ENCODE measurements around the gene TENT5A. TPM values are rescaled to one million over a fixed set of nuclear protein-coding genes. Genes with fewer than 3 reads are reported as not detected.

Gene TENT5A
- total RNA-seq, 1 donor from 2014 or later: 10.9 TPM

DNA sequence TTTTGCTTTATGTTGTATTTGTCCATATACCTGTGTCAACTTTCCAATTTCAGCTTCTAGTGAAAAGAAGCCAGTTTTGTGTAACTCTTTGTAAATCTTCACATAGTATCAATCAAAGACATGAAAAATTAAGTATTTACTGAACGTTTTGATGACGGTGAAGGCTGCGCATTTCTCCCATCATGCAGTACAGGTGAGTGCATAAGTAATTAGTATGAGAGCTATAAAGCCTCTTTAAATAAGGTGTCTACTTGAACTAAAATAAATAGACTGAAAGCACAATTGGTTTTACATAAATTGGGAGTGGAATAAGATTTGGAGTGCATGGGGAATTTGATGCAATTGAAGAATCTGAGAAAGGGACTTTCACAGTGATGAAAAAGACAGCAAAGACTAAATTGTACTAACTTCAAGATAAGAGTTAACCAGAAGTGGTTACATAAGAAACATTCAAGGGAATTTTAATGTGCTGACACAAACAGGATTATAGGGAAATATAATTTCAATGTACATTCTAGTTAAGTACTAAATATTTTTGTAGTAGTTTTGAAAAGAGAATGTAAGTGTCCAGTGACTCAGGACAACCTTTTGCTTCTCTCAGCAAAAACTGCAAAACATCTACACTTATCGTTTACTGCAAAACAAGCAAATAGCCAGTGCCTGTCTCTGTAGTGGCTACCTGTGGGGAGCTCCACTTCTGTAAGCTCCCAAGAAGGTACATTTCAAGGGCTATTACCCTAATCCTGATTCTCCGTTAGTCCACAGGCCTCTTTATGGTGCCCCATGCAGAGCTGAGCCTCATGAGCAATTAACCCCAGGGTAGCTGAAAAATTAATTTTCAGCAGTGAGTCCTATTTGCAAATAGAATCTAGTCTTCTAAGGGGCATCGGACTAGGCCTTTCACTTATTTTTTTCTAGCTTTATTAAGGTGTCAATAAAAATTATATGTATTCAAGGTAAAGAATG lies 13.0 kb downstream of the TENT5A start:
- TF ChIP-seq, protein P1, sequence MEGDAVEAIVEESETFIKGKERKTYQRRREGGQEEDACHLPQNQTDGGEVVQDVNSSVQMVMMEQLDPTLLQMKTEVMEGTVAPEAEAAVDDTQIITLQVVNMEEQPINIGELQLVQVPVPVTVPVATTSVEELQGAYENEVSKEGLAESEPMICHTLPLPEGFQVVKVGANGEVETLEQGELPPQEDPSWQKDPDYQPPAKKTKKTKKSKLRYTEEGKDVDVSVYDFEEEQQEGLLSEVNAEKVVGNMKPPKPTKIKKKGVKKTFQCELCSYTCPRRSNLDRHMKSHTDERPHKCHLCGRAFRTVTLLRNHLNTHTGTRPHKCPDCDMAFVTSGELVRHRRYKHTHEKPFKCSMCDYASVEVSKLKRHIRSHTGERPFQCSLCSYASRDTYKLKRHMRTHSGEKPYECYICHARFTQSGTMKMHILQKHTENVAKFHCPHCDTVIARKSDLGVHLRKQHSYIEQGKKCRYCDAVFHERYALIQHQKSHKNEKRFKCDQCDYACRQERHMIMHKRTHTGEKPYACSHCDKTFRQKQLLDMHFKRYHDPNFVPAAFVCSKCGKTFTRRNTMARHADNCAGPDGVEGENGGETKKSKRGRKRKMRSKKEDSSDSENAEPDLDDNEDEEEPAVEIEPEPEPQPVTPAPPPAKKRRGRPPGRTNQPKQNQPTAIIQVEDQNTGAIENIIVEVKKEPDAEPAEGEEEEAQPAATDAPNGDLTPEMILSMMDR (IDR thresholded peaks at IDR 0.05; ENCODE audit: unreplicated experiment): no peak
- Mint-ChIP-seq H3K36me3 (peaks cover 4% of the 10 kb centered on the region), H3K27me3 (ENCODE audit: low read depth) (no peaks in the 10 kb centered on the region), H3K27ac (no peak overlapping the region), H3K4me1 (no peaks in the 10 kb centered on the region), H3K4me3 (no peak overlapping the region), H3K9me3 (peaks cover 9% of the 10 kb centered on the region)
- no peak for DNase-seq (ENCODE audit: low spot score in 2 of 2, unreplicated experiment in 2 of 2)

DNA sequence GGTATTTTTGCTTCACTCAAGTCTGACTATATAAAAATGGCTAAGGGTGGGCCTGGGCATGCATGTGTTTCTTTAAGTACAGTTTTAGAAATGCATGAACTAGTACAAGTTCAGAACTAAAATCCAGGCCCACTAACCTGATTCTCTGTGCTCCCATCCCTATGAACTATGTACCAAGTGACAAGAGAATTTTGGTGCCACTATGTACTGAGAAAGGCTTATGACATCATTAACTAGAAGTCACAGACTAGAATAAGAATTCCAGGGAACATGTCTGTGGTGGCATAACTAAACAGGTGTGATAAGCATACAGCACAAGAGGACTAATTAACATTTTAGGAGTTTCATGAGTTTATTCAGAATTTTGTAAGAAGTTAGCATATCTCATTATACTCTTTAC lies 16.1 kb downstream of the TENT5A start:
- Mint-ChIP-seq H3K27me3 (ENCODE audit: low read depth) (no peaks in the 10 kb centered on the region), H3K9me3 (peaks cover 9% of the 10 kb centered on the region), H3K4me3 (no peak overlapping the region), H3K27ac (no peak overlapping the region), H3K4me1 (no peaks in the 10 kb centered on the region), H3K36me3 (peaks cover 4% of the 10 kb centered on the region)
- DNase-seq (ENCODE audit: low spot score in 2 of 2, unreplicated experiment in 2 of 2): no peak
- TF ChIP-seq, protein P1 (IDR thresholded peaks at IDR 0.05; ENCODE audit: unreplicated experiment): no peak

DNA sequence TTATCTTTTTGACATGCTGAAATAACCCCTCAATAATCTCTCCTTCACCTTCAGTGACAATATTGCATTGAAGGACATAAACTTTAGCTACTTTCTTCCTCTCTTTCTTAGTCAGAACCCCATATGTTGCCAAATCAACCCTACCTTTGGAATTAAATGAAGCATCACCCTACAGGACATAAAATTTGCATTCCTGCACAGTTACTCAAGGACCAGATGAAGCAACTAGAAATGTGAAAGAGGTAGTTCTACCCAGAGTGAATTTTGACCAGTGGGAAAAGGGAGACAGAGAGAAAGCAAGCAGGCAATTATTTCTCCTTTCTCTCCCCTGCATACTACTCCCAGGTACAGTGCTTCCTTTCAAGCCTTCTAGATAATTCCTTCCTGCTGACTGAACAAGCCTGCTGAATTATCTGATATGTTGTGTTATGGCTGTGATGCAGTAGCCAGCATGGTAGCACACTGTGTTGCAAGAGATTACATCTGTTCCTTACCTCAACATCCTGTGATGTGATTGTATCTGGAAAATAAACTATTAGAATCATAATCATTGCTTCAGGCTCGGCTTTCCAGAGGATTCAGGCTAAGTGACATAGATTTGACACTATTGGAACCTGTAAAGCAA lies 16.6 kb downstream of the TENT5A start:
- H3K9me3 Mint-ChIP-seq: peaks cover 9% of the 10 kb centered on the region
- TF ChIP-seq, protein P1 (IDR thresholded peaks at IDR 0.05; ENCODE audit: unreplicated experiment): no peak
- H3K4me3 Mint-ChIP-seq: no peak overlapping the region
- no peaks in the 10 kb centered on the region for H3K4me1 Mint-ChIP-seq
- H3K27me3 Mint-ChIP-seq (ENCODE audit: low read depth): no peaks in the 10 kb centered on the region
- DNase-seq (ENCODE audit: low spot score in 2 of 2, unreplicated experiment in 2 of 2): no peak
- peaks cover 4% of the 10 kb centered on the region for H3K36me3 Mint-ChIP-seq
- H3K27ac Mint-ChIP-seq: no peak overlapping the region

DNA sequence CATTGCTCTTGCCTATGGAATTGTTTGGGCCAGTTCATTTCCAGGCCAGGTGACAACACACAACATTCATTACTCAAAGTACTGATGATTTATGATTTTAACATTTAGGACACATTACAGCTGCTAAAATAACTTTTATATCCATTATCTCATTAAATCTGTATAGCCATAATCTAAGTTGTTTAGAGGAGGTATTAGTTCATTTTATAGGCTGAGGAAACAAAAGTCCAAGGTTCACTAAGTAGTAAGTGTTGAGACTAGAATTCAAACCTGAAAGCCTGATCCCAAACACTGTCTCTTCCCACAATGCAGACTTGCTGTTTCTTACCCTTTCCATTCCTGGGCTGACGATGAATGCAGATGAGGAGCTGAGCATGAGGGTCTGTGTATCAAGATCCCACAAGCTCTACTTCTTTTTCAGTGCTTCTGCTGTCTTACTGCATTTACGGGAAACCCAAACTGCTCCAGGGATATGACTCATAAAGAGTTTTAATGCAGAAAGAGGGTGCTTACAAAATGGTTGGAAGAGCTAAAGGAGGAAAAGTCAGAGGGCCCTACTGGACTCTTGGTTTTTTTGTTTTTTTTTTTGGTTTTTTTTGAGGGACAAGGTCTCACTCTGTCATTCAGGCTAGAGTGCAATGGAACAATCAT lies 17.9 kb downstream of the TENT5A start:
- Mint-ChIP-seq H3K4me3 (no peak overlapping the region), H3K27me3 (ENCODE audit: low read depth) (no peaks in the 10 kb centered on the region), H3K27ac (no peak overlapping the region), H3K4me1 (no peaks in the 10 kb centered on the region), H3K36me3 (peaks cover 4% of the 10 kb centered on the region), H3K9me3 (peaks cover 9% of the 10 kb centered on the region)
- DNase-seq (ENCODE audit: low spot score in 2 of 2, unreplicated experiment in 2 of 2): no peak
- TF ChIP-seq, protein P1 (IDR thresholded peaks at IDR 0.05; ENCODE audit: unreplicated experiment): no peak

DNA sequence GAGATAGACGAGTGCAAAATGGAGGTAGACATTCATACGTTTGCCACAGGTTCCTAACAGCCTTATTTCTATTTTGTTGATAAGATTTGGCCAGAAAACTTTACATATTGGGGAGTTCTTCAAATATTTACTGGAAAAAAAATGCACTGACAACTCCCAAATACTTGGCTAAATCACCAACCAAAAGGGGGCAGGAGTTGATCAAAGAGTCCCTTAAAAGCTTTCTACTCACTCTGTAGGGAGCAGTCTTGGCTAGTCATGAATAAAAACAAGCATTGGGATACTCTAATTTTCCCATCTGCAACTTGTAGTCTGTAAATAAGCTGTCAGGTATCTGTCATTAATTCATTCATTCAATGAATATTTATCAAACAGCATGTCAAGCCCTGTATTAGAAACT lies 18.4 kb downstream of the TENT5A start:
- no peak overlapping the region for H3K27ac Mint-ChIP-seq
- H3K4me1 Mint-ChIP-seq: no peaks in the 10 kb centered on the region
- H3K9me3 Mint-ChIP-seq: peaks cover 9% of the 10 kb centered on the region
- H3K27me3 Mint-ChIP-seq (ENCODE audit: low read depth): no peaks in the 10 kb centered on the region
- H3K4me3 Mint-ChIP-seq: no peak overlapping the region
- TF ChIP-seq, protein P1 (IDR thresholded peaks at IDR 0.05; ENCODE audit: unreplicated experiment): no peak
- DNase-seq (ENCODE audit: low spot score in 2 of 2, unreplicated experiment in 2 of 2): no peak
- H3K36me3 Mint-ChIP-seq: peaks cover 4% of the 10 kb centered on the region
